GF-D8 (cell line): ENCODE measurements around the gene NDUFV3.
A peak's percentile ranks its signal among the peaks of the same experiment; 100 is the strongest.
"Not testable (repeated sequence)": the region's sequence is repeated elsewhere in the genome, so short reads cannot be mapped to it uniquely, and the experiment has no call there.

Experiments used
- DNase-seq: peaks from one replicate; lab custom pipeline; 2025; lab: John Stamatoyannopoulos, UW

Gene NDUFV3

GRCh38 chr21:42857216-42857615 is 35.9 kb upstream of the NDUFV3 start:
- no peak for DNase-seq

DNA sequence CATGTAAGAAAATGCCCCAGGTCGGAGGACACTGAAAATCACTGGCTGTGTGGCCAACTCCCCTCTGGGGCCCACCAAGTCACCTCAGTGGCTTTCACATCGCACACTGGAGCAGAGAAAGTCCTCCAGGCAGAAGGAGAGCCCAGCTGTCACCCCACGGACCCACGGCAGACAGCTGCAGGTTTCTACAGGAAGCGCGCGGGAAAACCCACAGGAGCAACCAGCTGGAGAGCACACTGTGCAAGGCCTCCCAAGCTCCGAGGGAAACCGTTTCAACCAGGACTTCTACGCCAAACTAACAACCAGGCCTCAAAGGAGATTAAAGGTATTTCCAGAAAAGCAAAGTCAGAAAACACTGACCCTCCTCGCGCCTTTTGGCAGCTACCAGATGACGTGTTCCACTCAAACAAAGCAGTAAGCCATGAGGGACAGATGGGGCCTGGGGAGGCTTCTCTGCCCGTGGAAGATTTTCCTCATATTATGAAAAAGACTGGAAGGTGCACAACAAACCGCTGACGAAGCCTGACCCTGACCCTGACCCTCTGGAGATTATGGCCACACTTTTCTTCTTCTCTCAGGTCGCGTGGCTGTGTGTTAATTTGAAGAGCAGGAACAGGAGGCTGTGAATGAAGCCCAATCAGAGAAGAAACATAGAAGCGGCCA is 34.8 kb upstream of the NDUFV3 start:
- DNase-seq: no peak

GRCh38 chr21:42858957-42859890 is 33.9 kb upstream of the NDUFV3 start:
- no peak for DNase-seq

DNA sequence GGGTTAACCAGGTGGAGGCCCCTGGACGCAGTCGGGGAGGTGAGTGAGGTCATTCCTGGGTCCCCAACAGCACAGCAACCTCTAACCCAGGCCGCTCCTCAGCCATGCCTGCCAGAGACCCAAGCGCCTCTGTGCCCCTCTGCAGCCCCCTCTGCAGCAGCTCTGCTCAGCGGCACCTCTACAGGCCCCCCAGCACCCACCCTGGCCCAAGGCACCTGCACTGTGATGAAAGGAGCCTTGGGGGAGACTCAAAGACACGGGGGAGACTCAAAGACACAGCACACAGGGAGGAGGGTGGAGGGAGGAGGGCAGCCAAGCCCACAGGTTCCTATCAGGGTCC is 33.2 kb upstream of the NDUFV3 start:
- no peak for DNase-seq

GRCh38 chr21:42860345-42860744 is 32.8 kb upstream of the NDUFV3 start:
- no peak for DNase-seq

DNA sequence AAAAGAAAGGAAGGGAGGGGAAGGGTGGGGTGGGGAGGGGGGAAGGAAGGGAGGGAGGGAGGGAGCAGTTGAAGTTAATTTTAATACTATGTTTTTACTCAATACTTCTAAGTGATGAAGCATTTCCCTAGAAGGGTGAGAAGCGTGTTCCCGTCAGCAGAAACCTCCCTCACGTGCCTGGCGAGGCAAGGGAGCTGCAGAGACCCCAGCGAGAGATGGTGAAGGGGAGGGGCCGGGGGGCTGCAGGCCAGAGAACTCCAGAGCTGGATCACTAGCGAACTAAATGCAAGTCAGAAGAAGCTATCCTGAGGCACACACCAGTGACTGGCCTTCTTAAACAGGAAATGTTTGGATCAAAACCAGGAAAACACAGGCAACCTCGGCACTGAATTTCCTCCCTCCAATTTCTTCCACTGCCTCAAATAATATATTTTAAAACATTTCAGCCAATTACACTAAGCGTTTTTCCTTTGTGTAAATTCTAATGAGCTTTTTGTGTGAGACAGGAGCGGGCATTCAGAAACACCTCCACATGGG is 31.7 kb upstream of the NDUFV3 start:
- DNase-seq: no peak

DNA sequence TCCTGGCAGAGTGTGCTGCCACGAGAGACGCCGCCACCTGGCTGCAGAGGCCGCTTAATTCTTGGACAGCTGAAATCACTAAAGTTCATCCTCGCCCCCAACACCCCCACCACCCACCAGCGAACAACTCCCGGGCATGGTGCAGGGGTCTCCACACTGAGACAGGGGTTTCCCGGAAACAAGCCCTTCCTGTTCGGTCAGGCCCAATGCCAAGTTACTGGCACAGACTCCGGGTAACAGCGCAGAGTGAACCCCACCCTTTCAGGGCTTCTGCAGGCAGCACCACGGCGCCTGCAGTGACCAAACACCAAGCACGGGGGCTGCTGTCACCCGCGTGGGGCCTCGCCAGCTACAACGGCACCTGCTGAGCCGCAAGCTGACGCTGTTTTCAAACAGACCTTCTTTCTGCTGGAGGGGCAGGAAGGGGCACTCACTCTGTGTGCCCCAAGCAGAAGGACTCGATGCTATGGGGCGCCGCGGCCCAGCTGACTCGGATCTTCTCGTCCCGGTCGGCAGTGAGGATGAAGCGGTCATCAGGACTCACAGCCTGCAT is 31.2 kb upstream of the NDUFV3 start:
- DNase-seq: no peak

DNA sequence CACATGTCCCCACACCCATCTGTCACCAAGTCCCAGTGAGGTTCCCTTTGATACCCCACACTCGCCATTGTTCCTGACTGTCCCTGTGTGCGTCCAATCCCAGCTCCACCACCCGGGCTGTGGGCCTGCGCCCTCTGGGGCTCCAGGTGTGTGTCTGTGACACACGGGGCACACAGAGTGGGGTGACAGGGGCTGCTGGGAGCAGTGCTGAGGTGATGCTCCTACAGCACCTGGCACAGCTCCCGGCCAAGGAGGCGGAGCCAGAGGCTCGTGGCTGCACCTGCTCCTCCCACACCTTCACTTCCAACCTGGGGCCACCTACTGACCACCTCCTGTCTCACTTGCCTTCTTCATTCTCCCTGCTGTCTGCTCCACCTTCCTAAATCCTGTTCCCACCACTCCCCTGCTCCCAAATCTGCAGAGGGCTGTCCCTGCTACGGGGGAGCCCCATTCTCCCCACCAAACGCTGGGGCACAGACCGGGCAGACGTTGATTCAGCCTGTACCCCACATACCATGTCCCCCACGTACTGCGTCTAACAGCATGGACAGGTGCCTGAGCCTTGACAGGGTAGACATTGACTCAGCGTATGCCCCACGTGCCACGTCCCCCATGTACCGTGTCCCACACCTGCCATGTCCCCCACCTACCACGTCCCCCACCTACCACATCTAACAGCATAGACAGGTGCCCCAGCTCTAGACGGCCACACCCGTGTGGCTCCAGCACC is 30.2 kb upstream of the NDUFV3 start:
- no peak for DNase-seq

GRCh38 chr21:42863504-42863870 is 29.6 kb upstream of the NDUFV3 start:
- no peak for DNase-seq

- DNase-seq: no peak
Observed at GRCh38 chr21:42864286-42864685, 28.8 kb upstream of the NDUFV3 start.

GRCh38 chr21:42864815-42865775 is 28.0 kb upstream of the NDUFV3 start:
- DNase-seq: no peak

DNA sequence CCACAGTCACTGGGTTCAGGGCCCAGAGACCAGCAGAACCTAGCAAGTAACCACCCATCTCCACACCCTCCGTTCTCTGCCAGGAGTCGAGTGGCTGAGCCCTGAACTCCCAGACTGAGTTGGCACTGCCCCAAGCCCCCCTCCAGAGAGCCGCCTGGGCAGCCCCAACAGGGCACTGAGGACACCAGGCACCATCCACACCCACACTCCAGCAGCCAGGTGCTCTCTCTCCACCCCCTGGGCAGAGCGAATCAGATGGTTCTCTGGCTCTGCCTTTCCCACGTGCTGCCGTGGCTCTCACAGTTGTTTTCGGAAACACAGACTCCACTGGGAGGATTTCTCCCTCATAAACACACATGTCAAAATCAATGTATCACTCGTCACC is 27.3 kb upstream of the NDUFV3 start:
- DNase-seq: no peak

- no peak for DNase-seq
Observed at GRCh38 chr21:42868196-42868595, 24.9 kb upstream of the NDUFV3 start.

GRCh38 chr21:42873096-42873495 is 20.0 kb upstream of the NDUFV3 start:
- DNase-seq: no peak

- not testable (repeated sequence) for DNase-seq
Observed at GRCh38 chr21:42875811-42876210, 17.3 kb upstream of the NDUFV3 start.

DNA sequence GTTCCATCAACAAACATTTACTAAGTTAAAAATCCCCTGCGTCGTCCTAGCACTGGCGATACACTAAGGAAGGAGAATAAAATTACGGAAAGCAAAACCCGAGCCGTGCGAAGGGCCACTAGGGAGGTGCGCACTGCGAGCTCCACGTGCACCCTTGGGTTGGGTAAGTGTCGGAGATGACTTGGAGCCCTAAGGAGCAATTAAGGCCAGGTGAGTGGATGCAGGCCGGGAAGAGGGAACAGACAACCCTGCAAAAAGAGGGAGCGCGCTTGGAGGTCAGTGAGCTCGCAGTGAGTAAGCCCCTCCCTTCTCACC is 14.5 kb upstream of the NDUFV3 start:
- no peak for DNase-seq

- DNase-seq: peak; percentile 91
Observed at GRCh38 chr21:42878993-42879787, 13.9 kb upstream of the NDUFV3 start, which contains the start of gene WDR4. Gene WDR4 (minus strand): TSS chr21:42879539. CDS start chr21:42879495, 44 bp downstream.

GRCh38 chr21:42880352-42880751 is 12.8 kb upstream of the NDUFV3 start:
- no peak for DNase-seq

DNA sequence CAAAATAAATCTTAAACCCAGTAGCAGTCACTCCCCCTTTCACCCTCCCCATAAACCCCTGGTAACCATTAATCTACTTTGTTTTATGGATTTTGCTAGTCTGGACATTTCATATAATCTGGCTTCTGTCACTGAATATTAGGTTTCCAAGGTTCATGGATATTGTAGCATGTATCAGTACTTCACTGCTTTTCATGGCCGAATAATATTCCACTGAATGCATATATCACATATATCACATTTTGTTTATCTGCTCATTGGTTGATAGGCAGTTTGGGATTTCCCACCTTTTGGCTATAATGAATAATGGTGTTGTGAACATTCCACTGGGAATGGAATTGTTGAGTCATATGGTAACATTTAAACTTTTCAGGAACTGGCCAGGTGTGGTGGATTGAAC is 9.2 kb upstream of the NDUFV3 start:
- DNase-seq: no peak

DNA sequence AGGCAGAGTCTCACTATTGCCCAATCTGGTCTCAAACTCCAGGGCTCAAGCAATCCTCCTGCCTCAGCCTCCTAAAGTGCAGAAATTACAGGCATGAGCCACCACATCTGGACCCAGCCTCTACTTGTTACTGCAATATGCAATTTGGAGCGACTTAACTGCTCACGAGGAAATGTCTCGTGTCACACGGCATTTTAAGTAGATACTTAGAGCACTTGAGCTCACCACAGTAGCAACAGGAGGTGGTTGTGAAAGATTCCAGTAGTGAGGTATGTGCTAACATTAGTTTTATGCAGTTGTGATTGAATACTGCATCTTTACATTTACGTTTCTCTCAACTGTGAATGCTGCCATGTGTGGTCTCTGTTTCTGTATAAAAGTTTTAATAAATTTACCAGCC is 5.8 kb upstream of the NDUFV3 start:
- DNase-seq: peak; percentile 6

DNA sequence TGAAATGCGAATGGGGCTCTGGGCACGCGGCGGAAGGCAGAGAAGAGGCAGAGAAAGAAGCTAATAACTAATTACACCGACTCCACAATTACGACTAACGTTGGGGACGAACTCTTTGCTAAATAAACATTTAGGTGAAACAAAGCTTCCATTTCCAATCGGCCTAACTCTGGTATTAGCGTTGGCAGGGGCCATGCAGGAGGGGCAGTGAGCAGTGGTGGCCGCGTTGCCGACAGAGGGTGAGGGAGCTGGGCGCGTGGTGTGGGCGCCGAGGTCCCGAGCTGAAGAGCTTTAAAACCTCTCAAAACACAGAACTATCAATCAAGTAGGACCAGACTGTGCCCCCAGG is 553 bp upstream of the NDUFV3 start:
- DNase-seq: no peak
